HCT116 (cell line): ENCODE measurements around the gene FHL2. TPM values are rescaled to one million over a fixed set of nuclear protein-coding genes. Genes with fewer than 3 reads are reported as not detected.

ENCODE experiments used
- ATAC-seq: fragments of 200-7000 bp; cut with Tn5 transposase; 2 replicates; pipeline ENCODE4 v1.9.1; 2020; ENCODE audit warnings: mild to moderate bottlenecking, moderate library complexity
- BruUV-seq: library from RNA; stranded (reverse); fragments of 400-500 nt; replicated peaks from 2 replicates; lab custom pipeline; 2021; lab: Mats Ljungman, UMichigan
- CTCF ChIA-PET: fragments of 300-600 bp; sonication (Branson Sonifier 250); formaldehyde crosslinking; loops from one replicate; lab custom pipeline; 2021; ENCODE audit warnings: antibody characterized with exemption; lab: Charles Lee
- POLR2A ChIA-PET: fragments of 300-600, 350-600 bp; sonication (Branson Sonifier 250); formaldehyde crosslinking; loops from one replicate; lab custom pipeline; 2021; ENCODE audit warnings: antibody characterized with exemption; lab: Charles Lee
- RAD21 ChIA-PET, 2 experiments: fragments of 300-600 bp; sonication (Branson Sonifier 250); formaldehyde crosslinking; loops; one replicate each; lab custom pipeline; 2023; ENCODE audit warnings: low total read pairs in 2 of 2; ENCODE audit not compliant: uncharacterized antibody in 2 of 2, unreplicated experiment in 2 of 2, low non-redundant PET in 1 of 2; lab: Charles Lee
- DNase-seq: peaks from one replicate; pipeline ENCODE4 v3.0.0-alpha.2; 2010; ENCODE audit warnings: low read depth, low spot score
- H2AFZ ChIP-seq: fragments of 200-600 bp; shearing (Covaris generic), sonication (generic); 2 replicates; pipeline ENCODE4 v1.6.1; 2017; ENCODE audit warnings: low read depth, mixed run types, mixed read lengths, antibody characterized with exemption, low read length; ENCODE audit not compliant: poor library complexity, severe bottlenecking
- H3K27ac ChIP-seq: 2 replicates; pipeline ENCODE4 v1.5.1; 2012; ENCODE audit warnings: low read depth, low read length
- H3K27me3 ChIP-seq: fragments of 200-600 bp; sonication (generic); 2 replicates; pipeline ENCODE4 v1.6.1; 2016; ENCODE audit warnings: mixed run types, low read length, mixed read lengths; ENCODE audit not compliant: insufficient read depth
- H3K36me3 ChIP-seq, 2 experiments: fragments of 200-500 bp in 1 of 2; fragments of 200-600 bp in 1 of 2; sonication (Bioruptor generic) in 1 of 2; sonication (generic) in 1 of 2; 2 replicates each; pipeline versions ENCODE4 v1.5.1 to v1.6.1; 2014 to 2016; ENCODE audit warnings: low read length in 2 of 2, inconsistent platforms in 1 of 2, mixed read lengths in 1 of 2, mixed run types in 1 of 2; ENCODE audit not compliant: insufficient read depth in 2 of 2, control insufficient read depth in 1 of 2
- H3K4me1 ChIP-seq, 2 experiments: fragments of 200-600 bp in 1 of 2; sonication (generic) in 1 of 2; 2 replicates each; pipeline versions ENCODE4 v1.5.1 to v1.6.1; 2012 to 2017; ENCODE audit warnings: low read length in 2 of 2, inconsistent platforms in 1 of 2, mild to moderate bottlenecking in 1 of 2, mixed read lengths in 1 of 2, mixed run types in 1 of 2, moderate library complexity in 1 of 2; ENCODE audit not compliant: insufficient read depth in 2 of 2, control insufficient read depth in 1 of 2
- H3K4me2 ChIP-seq: fragments of 200-600 bp; sonication (generic); 2 replicates; pipeline ENCODE4 v1.6.1; 2017; ENCODE audit warnings: mixed run types, low read length, mixed read lengths
- H3K4me3 ChIP-seq, 2 experiments: fragments of 200-600 bp in 1 of 2; sonication (generic) in 1 of 2; replicated peaks in 1 of 2; 2 replicates each; pipeline ENCODE4 v1.5.1; 2011 to 2016; ENCODE audit warnings: low read length in 2 of 2, control low read depth in 1 of 2, low read depth in 1 of 2, mild to moderate bottlenecking in 1 of 2, mixed read lengths in 1 of 2, mixed run types in 1 of 2
- H3K79me2 ChIP-seq: fragments of 200-600 bp; sonication (generic); 2 replicates; pipeline ENCODE4 v1.6.1; 2017; ENCODE audit warnings: mild to moderate bottlenecking, mixed run types, low read length, moderate library complexity, mixed read lengths; ENCODE audit not compliant: insufficient read depth
- H3K9ac ChIP-seq: fragments of 200-600 bp; sonication (generic); 2 replicates; pipeline ENCODE4 v1.6.1; 2016; ENCODE audit warnings: low read length, mixed read lengths
- H3K9me2 ChIP-seq: fragments of 200-600 bp; sonication (generic), shearing (Covaris generic); 2 replicates; pipeline ENCODE4 v1.6.1; 2017; ENCODE audit warnings: mixed run types, mild to moderate bottlenecking, moderate library complexity; ENCODE audit not compliant: insufficient read depth
- H3K9me3 ChIP-seq, 2 experiments: fragments of 200-500 bp in 1 of 2; fragments of 200-600 bp in 1 of 2; sonication (Bioruptor generic) in 1 of 2; sonication (generic) in 1 of 2; 2 replicates each; pipeline ENCODE4 v1.6.1; 2014 to 2017; ENCODE audit warnings: low read length in 2 of 2, mixed read lengths in 2 of 2, inconsistent platforms in 1 of 2, low read depth in 1 of 2, mild to moderate bottlenecking in 1 of 2, mixed run types in 1 of 2, moderate library complexity in 1 of 2; ENCODE audit not compliant: control insufficient read depth in 1 of 2, insufficient read depth in 1 of 2
- H4K20me1 ChIP-seq: fragments of 200-600 bp; sonication (generic), shearing (Covaris generic); 2 replicates; pipeline ENCODE4 v1.6.1; 2017; ENCODE audit warnings: mixed run types, mild to moderate bottlenecking, moderate library complexity; ENCODE audit not compliant: insufficient read depth
- CBX3 ChIP-seq: IDR thresholded peaks from 2 replicates; pipeline ENCODE4 v1.6.1; 2012; ENCODE audit warnings: low read depth
- EZH2 ChIP-seq: fragments of 200-600 bp; sonication (generic); IDR thresholded peaks from 2 replicates; pipeline ENCODE4 v1.6.1; 2017; ENCODE audit warnings: antibody characterized with exemption, mixed run types
- intact Hi-C: fragments of 100-400 bp; cut with micrococcal nuclease; formaldehyde crosslinking; loops from 2 replicates; pipeline ENCODE4 v1.10.0; 2022
- total RNA-seq: library from RNA; stranded (reverse); gene quantifications from one replicate; pipeline ENCODE4 v1.2.1, GENCODE V29; 2021; ENCODE audit not compliant: unreplicated experiment
- TF ChIP-seq, protein P1 (sequence below): IDR thresholded peaks from 2 replicates; pipeline ENCODE4 v1.6.1; 2011; ENCODE audit warnings: mild to moderate bottlenecking, low read length, moderate library complexity; ENCODE audit not compliant: insufficient replicate concordance; ENCODE audit errors: extremely low read depth

FHL2 gene
- total RNA-seq, 1 experiment from 2014 or later, result 86.6 TPM

DNA sequence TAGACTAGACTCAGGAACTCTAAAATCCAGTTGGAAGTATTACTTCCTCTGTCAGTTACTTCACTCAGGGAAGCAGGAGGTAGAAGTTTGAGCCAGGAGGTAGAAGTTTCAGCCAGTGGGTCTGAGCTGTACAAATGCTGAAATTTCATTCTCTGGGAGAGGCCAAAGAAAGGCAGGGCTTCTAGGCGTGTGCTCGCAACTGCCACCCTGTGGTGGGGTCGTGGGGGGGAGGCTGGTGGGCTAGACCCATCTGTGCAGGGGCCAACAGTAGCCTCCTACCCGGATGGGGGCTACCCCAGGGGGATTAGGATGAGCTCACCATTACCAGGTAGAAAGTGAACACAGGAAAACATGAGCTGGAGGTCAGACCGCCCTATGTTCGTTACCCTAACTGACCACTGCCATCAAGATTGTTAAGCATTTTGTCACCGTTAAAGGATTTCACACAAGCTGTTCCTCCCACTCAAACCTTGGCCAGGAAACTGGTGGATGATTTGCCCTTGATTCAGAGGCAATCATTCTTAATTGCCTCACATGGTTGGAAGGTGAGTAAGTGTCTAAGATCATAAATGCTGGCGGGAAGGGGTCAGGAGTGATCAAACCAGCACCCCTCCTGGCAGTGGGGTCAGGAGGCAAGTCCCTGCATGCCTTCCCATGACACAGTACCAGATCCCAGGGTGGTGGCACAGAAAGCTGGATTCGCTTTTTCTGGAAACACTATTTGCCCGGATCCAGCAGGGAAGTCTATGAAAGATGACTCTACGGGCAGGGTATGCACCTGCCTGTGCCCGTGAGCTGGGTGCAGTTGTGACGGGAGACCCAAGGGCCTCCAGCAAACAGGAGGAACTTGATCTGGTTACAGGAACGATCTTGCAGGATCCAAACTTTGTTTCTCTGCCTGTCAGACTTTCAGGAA is 5.2 kb upstream of the FHL2 start (continued):
- TF ChIP-seq, protein P1, sequence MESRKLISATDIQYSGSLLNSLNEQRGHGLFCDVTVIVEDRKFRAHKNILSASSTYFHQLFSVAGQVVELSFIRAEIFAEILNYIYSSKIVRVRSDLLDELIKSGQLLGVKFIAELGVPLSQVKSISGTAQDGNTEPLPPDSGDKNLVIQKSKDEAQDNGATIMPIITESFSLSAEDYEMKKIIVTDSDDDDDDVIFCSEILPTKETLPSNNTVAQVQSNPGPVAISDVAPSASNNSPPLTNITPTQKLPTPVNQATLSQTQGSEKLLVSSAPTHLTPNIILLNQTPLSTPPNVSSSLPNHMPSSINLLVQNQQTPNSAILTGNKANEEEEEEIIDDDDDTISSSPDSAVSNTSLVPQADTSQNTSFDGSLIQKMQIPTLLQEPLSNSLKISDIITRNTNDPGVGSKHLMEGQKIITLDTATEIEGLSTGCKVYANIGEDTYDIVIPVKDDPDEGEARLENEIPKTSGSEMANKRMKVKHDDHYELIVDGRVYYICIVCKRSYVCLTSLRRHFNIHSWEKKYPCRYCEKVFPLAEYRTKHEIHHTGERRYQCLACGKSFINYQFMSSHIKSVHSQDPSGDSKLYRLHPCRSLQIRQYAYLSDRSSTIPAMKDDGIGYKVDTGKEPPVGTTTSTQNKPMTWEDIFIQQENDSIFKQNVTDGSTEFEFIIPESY, result peak; percentile 55

DNA sequence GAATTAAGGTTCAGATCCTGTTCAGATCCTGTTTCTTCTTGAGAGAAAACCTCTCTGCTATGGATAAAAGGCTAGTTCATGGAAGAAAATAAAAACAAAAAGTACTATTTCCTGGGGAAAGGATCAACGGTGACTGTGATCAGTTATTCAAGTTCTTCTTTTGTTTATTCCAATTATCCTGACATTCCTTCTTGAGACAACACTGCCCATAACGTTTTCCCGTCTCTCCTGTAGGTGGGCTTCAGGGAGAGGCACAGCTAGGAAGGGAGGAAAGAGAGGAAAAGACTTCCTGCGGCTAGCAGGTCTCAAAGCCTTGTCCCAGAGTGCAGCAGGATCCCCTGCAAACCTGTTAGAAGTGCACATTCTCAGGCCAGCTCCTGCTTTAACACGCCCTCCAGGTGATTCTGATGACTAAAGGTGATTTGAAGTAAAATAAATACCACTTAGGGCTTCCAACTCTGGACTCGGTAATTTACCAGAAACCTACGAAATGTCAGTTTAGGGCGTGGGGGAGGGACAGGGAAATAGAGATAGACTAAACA is 4.5 kb upstream of the FHL2 start:
- ChIA-PET RAD21 (no interaction called here), CTCF (interaction anchor here (1.2 to 2.1 kb wide), 5 partner anchors 8 to 118 kb away, joined by 3 to 10 read pairs (median 6); no protein-coding TSS in a partner anchor), POLR2A (interaction anchor here (0.8 to 2.1 kb wide), 8 partner anchors 9 to 116 kb away, joined by 3 to 11 read pairs (median 4); no protein-coding TSS in a partner anchor)
- peak overlapping the region; percentile 53 for H3K9ac ChIP-seq
- no peaks in the 10 kb centered on the region for H3K9me3 ChIP-seq
- no peak for TF ChIP-seq EZH2
- 0 out of 2 replicates have a peak, but pooled peaks have one; percentile 4 for TF ChIP-seq CBX3
- no peaks in the 10 kb centered on the region for H4K20me1 ChIP-seq
- H3K4me2 ChIP-seq, result peak overlapping the region; percentile 70
- ATAC-seq (peak; percentile 7), DNase-seq (no peak)
- no TSS peak for BruUV-seq
- H3K9me2 ChIP-seq, result no peaks in the 10 kb centered on the region
- H3K27me3 ChIP-seq, result no peaks in the 10 kb centered on the region
- peak overlapping the region; percentile 41 for H2AFZ ChIP-seq
- peaks cover 30 to 61% of the 10 kb centered on the region in 2 experiments for H3K4me1 ChIP-seq
- no peaks in the 10 kb centered on the region for H3K36me3 ChIP-seq
- H3K79me2 ChIP-seq, result peaks cover 5% of the 10 kb centered on the region
- intact Hi-C loops, result loop anchor here (5.0 kb wide), 1 partner anchor 66 kb away; the partner anchor contains the start of gene C2orf49
- peak overlapping the region; percentile 83 for H3K27ac ChIP-seq
- H3K4me3 ChIP-seq, result peak overlapping the region; percentile 13 to 50
